ENCODE data around the gene CNTNAP2.
"Not testable (repeated sequence)": the region's sequence is repeated elsewhere in the genome, so short reads cannot be mapped to it uniquely, and the experiment has no call there.

Gene CNTNAP2

DNA sequence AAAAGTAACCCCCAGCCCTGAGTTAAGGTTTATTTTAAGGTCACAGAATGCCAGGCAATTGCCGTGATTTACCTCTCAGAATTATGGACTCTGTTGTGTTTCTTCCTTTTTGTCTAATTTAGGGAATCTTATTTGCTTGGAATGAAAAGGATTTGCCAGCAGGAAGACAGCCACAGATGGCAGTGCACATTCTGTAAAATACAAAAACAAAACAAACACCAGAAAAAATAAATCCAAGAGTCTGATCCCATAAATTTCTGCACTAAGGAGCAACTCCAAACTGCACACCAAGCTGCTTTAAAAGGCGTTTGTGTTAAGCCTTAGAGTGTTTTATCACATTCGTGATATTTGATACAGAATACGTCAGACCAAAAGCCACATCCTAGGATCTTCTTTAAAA, 2275.0 kb downstream of the CNTNAP2 start:
- DNase-seq, result no peak

DNA sequence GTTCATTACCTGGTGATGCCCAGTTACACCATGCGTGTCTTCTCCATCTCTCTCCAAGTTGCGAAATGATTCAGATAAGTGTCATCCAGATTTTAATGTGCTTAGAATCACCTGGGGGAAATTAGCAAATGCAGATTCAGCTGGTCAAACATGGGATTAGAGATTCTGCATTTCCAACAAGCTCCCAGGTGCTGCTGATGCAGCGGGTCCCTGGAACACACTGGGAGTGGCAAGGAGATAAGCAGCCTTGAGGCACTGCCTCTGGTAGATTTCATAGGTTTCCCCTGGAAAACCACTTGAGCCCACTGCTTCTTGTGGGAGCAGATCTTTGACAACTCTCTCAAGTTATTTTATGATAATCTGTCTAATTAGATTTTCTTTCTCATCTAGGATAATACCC, 2278.0 kb downstream of the CNTNAP2 start:
- no peak for DNase-seq

DNA sequence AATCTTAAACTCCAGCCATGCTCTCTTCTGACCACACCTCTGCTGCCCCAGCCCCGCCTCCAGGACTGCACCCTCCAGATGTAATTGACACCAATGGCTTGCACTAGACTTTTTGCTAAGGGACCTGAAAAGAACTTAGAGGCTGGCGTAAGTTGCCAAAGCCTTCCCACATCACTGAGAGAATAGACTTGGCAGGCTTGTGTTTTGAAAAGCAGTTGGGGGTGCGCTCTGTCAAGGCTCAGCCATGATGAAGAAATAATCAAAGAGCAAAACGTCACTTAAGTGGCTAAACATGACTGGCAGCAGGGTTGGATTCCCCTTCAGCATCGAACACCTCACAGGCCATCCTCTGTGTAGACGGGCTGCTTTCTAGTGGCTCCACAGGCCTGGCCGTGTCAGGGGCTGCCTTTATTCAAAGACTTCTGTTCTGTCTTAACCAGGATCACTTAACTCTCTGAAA, 2278.8 kb downstream of the CNTNAP2 start:
- no peak for DNase-seq

DNA sequence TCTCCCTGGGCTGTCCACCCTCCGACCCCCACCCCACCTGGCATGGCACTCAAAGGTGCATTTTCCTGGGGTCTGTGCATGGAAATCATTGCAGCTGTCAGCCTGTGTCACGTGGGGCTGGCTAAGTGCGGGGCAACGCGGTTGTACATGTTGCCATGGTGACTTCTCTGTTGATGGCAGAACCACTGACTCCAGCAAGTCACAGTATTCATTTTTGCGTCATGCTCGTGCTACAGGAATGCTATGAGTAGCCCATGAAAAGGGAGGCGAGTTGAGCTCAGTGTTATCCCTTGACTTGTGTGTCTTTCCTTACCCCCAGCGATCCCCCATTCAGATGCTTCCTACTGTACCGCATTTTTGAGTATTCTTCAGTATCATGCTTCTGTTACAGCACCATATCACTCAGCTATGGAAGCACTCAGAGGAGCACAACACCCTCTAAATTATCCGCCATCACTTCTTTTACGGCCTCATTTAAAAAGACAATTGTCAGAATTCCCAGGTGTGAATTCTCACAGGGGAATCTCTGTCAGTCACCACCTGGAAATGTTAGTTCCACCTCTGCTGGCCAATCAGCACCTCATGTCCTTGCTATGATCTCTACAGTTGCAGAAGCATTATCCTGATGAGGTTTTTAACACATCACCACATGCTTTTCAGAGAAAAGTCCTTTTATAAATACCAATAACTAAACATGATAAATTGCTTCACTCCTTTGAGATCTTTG, 2279.6 kb downstream of the CNTNAP2 start:
- no peak for DNase-seq

DNA sequence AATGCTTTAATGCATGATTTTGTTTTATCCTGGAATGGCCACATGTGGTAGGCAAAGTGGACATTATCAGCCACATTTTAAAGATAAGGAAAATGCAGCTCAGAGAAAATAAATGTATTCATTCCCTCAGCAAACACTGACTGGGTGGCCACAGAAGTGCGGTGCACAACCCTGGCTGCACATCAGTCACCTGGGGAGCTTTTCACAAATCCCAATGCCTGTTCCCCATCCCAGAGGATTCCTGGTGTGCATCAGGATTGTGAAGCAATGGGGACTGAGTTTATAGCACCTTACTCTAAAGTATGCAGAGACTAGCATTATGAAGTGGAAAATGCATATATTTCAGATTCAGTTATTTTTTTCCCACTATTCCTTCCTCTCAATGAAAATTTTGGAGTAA, 2280.5 kb downstream of the CNTNAP2 start:
- DNase-seq, result no peak

DNA sequence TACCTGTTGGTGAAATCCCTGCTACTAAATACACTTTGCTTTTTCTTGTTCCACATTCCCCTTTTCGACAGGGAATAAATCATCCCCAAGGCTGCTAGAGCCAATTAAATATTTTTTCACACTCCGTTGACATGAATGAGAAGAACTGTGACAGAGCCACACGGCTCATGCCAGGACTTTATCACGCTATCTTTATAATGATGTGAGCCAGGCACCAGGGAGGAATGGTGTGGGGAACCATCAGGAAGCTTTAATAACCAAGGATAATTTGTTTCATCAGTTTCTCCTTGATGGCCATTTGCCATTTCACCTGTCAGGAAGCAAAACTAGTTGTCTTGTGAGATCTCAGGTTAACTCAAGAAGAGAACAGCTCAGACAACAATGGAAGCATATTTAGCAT, 2280.9 kb downstream of the CNTNAP2 start:
- no peak for DNase-seq

DNA sequence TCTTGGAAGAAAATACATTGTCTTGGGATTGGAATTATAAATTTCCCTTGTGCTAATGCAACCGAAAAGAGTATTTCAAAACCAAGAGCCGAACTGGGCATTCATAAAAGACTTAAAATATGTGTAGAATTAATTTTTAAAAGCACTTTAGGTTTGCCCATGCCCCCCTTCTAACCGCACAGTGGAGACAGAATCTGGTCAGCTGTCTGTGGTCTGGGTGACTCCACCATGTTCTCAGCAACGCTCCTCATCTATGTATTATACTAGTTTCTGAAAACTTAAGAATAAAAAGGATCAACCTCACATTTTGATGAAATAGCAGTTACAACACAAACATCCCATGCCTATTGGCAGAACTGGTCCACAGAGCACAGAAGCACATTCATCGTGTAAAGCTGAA, 2281.4 kb downstream of the CNTNAP2 start:
- DNase-seq, result no peak

DNA sequence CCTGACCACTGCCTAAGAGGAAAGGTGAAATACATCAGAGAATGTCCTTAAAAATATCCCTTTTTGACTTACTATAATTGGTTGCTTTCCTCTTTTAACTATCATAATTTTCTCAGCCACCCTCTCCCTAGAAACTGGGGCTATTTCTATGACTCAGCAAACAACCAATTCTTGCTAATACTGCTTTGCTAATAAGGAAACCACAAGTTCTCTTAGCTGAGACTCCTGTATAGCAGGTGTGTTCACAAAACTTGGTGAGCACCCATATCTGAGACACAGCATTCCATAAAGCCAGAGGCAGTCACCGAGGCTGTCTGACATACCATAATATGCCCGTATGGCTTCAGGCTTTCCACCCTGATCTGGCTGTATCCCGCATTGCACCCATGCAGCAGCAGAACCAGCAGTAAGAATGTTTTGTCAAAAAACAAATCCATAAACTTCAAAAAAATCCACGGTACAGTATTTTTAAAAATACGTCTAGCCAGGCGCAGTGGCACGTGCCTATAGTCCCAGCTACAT, 2282.3 kb downstream of the CNTNAP2 start:
- DNase-seq, result no peak

DNA sequence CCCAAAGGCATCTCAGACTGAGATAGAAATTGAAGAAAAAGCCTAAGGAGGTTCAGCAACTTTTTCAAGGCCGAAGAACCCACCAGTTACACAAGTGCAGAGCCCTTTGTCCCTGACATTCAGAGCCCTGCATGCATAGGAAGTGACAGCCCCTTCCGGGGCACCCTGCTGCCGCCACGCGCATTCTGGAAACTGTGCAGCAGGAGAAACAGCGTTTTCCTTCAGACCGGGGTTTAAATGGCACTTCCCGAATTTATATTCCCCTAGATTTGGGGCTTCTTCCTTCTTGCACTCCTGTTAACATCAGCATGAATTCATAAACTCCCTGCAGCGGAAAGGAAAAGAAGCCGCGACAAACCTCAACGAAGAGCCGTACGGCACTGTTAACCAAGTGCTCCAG, 2283.5 kb downstream of the CNTNAP2 start:
- no peak for DNase-seq

DNA sequence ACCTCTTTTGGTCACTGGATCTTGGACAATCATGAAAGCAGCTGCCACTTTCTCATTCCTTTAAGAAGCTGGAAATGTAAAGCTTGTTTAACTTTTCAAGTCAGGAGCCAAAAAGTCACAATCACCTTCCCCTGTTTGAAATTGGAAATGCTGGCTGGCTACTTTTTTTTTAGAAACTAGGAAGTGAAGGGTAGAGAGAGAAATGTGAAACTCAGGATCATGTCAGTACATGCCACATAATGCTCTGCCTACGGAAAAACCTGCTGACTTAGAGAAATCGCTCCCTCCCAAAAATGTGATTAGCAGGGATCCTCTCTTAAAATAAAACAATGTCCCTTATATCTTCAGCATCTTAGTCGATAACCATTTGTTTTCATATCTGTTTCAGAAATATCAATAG, 2285.6 kb downstream of the CNTNAP2 start:
- DNase-seq, result no peak

DNA sequence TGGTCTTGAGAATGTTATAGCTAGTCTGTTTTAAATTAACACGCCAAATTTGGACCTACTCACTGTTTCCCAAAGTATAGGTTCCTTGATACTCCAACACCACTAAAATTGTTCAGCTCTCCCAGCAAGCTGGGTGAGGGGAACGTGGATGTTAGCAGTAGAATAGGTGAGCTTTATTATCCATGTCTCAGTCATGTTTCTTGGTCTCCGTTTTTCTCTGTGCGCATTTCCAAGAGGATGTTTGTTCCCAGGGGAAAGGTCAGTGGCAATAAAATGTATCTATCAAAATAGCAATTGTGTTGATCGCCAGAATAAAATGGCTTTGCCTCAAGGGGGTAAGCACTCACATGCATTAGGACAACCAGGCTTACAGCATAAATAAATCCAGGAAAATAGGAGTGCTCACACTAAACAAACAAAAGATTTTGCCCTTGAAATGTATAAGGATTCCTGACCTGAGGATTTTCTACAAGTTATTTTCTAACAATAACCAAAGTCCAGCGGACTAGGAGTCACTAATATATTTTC, 2286.9 kb downstream of the CNTNAP2 start:
- DNase-seq, result no peak

DNA sequence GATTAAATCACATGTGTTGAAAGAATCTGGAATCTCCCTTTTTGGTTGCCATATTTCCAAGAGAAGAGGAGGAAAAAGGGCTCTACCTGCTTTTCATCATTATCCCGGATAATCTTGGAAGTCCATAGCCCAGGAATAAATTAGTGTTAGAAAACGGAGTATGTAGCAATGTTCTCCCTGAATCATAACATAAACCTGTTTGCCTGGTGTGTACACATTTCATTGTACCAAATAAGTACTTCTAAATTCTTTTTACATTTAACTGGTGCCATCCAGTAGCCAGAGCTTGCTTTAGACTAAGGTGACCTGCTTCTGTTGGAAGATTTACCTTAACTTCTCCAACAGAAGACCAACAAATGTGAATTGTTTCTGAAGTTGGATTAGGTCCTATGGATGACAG, 2291.7 kb downstream of the CNTNAP2 start:
- no peak for DNase-seq

DNA sequence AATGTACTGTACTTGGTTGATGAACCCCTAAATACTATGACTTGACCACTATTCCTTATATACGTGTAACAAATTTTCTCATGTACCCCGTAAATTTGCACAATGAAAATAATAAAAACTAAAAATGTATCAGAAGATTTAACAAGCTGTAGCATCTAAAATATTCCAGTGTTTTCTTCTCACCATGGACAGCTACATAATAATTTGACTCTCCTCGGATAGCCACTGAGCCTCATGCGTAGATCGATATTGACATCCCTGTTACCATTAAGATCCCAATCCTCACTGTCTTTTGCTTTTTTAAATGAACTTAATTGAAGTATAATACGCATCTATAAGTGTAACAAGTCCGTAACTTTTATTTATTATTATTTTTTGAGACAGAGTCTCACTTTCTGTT, 2294.3 kb downstream of the CNTNAP2 start:
- DNase-seq, result no peak

DNA sequence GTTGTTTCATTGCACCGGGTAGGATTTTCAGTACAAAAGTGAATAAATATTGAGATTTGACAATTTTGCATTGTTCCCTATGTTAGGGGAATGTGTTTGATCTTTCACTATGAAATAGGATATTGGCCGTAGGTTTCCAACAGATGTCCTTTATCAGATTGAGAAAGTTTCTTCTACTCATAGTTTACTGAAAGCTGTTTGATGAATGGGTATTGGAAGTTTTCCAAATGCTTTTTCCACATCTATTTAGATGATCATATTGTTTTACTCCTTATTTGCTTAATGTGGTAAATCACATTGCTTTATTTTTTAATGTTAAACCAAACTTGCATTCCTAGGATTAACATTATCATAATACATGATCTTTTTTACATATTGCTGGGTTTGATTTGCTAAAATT, 2296.1 kb downstream of the CNTNAP2 start:
- DNase-seq, result no peak

DNA sequence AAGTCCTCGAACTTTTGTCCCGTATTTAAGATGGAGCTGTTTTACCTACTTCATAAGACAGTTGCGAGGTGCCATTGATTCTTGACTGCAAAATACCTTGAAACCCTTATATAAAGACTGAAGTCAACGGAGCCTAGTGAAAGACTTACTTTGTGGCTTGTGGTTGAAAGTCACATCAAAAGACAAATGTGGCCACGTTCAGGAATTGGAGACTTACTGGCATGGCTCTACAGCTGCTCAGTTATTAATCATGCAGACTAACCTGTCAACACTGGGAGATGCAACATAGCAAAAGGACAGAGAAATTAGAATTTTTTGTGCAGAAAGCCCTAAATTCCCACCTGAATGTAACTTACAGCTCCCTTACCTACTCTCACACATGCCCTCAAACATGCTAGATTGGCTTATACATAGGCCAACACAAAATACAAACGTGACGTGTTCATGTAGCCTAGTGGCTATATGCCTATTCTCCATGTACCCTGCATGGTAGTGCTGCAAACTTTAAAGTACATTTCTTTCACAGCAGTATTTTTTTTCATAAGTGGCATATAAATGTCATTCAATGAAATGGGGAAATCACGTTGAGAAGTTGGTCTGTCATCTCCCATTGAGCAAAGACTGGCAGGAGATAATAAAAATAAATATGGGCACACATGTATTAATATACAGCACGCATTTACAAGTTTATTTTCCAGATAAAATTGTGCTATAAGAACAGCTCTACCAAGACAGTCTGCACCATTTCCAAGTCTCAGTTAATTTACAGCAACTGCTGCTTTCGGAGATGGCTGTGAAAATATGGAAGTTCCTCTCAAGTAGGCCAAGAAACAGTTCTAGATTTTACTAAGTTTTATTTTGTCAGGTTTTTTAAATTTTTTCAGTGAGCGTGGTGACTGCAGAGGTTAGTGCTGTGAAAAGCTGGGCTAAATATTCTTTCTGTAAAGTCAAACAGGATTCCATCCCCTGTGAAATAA, 2303.5 kb downstream of the CNTNAP2 start:
- DNase-seq, result no peak

DNA sequence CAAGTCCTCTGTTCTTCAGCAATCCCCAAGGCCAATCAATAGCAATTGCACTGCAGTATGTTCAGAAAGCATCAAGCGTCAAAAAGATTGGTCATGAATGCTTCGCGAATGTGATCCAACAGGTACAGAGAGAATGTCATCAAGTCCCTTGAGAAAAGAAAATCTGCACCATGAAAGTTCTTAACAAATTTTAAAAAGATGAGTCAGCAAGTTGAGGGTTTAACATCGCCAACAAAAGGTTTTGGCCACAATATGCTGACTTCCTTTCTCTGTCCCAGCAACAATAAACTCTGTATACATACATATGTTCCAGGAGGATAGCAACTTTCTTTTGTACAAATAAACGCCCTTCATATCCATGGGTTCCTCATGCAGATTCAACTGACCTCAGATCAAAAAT, 2305.4 kb downstream of the CNTNAP2 start:
- no peak for DNase-seq

DNA sequence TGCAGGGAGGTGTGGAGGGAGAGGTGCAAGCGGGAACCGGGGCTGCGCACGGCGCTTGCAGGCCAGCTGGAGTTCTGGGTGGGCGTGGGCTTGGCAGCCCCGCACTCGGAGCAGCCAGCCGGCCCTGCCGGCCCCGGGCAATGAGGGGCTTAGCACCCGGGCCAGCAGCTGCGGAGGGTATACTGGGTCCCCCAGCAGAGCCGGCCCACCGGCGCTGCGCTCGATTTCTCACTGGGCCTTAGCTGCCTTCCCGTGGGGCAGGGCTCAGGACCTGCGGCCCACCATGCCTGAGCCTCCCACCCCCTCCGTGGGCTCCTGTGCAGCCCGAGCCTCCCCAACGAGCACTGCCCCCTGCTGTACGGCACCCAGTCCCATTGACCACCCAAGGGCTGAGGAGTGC, 2309.8 kb downstream of the CNTNAP2 start:
- not testable (repeated sequence) for DNase-seq

DNA sequence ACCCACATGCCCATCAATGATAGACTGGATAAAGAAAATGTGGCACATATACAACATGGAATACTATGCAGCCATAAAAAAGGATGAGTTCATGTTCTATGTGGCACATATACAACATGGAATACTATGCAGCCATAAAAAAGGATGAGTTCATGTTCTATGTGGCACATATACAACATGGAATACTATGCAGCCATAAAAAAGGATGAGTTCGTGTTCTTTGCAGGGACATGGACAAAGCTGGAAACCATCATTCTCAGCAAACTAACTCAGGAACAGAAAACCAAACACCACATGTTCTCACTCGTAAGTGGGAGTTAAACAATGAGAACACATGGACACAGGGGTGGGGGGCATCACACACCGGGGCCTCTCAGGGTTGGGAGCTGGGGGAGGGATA, 2314.1 kb downstream of the CNTNAP2 start:
- not testable (repeated sequence) for DNase-seq

DNA sequence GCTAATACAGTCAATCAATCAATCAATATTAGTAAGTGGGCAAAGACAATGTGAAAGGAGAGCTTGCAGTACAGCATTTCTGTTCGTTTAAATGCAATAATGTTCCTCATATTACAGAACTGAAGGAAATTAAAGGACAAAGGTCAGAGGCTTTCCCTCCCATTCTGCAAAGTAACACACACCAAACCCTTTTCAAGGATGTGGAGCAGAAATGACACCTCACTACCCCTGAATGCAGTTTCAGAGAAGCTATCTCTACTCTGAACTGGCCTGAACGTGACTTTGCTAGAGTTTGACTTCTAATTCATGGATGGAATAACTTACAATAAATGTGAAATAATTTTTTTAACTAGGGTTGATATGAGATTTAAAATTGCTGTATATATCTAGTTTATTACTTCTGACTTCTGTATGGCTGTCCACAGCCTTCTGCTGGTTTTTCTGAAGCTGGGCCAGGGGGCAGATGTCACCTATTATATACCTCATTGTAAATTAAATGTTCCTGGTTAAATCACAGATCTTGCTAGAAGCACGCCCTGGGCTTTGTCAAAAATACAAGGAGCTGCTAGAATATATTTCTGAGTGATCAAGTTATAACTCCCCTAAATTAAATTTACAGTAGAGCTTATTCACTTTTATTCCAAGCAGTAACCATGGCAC, 2317.1 kb downstream of the CNTNAP2 start:
- no peak for DNase-seq

DNA sequence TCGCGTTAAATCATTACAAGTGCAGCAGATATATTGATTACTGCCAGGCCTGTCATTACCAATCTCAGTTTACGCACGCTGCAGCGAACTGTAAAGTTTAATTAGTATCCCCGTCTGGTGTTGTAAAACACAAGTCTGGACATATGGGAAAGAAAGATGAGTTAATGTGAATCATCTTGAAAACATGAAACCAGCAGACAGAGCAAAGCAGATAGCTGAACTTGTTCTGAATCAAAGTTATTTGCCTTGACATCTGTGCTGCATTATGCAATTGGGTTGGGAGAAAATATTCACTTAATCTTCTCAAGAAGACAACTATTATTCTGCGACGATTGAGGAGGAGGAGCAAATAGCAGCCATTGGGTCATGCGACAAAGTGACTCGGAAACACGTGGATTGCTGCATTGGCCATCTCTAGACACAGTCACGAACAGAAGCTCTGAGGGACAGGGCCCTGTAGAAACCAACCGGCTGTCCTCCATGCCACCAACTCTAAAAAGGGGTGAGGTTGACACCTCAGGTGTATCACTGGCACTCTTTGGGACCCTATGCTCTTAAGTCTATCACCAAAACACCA, 2317.7 kb downstream of the CNTNAP2 start:
- DNase-seq, result no peak

DNA sequence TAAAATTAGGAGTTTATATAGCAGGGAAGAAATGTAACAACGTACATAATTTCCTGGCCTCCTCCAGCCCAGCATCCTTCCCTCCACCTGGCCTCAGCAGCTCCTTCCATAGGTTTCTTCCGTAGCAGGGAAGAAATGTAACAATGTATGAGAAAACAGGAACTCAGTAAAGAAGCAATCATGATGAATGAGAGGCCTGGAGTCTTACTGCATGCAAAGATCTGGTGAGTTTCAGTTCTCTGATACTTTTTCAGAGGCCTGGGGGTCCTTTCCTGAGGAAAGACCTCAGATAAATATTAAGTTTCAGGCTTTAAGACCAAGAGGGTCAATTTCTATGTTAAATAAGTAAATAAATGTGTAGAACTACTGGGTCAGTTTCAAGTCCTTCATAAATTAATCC, 2318.3 kb downstream of the CNTNAP2 start:
- DNase-seq, result no peak

DNA sequence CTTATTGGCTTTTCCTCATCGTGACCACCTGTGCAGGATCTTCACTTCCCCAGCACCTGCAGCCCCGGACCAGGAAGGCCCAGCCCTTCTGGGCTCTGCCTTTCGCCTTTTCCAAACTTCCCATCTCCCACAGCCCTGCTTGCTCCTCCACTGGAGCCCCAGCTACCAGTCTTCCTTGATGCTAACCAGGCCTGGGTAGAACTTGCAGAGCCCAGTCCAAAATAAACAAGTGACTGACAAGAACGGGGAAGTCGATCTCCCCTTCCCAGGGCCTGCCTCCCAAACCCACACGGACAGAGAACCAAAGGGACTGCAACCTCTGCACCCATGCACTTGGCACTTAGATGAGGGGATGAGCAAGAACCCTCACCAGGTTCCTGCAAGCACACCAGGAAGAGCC, 2319.1 kb downstream of the CNTNAP2 start:
- no peak for DNase-seq

DNA sequence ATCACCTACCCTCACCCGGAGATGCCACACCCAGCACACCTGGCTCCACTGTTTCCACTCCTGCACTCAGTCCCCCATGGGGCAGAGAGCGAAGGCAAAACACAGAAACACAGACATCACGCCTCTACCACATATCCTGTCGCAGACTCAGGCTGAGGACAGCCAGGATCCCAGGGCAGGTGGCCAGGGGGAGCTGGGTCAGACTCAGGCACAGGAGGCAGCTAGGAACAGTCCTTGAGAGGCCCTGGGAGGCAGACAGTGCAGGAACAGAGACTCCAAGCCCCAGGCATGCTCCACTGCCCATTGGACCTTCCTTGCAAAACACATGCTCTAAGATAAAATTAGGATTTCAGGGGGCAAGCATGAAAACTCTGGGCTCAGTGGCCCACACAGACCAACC, 2319.5 kb downstream of the CNTNAP2 start:
- DNase-seq, result no peak
